UCSD-AML1 (cell line): Measurements from ENCODE around the gene AFF4.
"Not testable (repeated sequence)": the region's sequence is repeated elsewhere in the genome, so short reads cannot be mapped to it uniquely, and the experiment has no call there.

Experiments used
- DNase-seq: peaks from one replicate; lab custom pipeline; 2025; ENCODE audit not compliant: unreplicated experiment; lab: John Stamatoyannopoulos, UW

AFF4 gene

GRCh38 chr5:132961123-132961815 is 2.2 kb downstream of the AFF4 start:
- DNase-seq, result not testable (repeated sequence)

GRCh38 chr5:132956166-132956799 is 7.2 kb downstream of the AFF4 start:
- not testable (repeated sequence) for DNase-seq

GRCh38 chr5:132953710-132954109 is 9.7 kb downstream of the AFF4 start:
- DNase-seq, result no peak

- no peak for DNase-seq
These were observed 10.6 kb downstream of the AFF4 start for GRCh38 chr5:132952829-132953228.

- no peak for DNase-seq
These were observed 11.5 kb downstream of the AFF4 start for GRCh38 chr5:132951897-132952296.

GRCh38 chr5:132949136-132949535 is 14.3 kb downstream of the AFF4 start:
- DNase-seq, result no peak

- DNase-seq, result no peak
These were observed 15.8 kb downstream of the AFF4 start for GRCh38 chr5:132947671-132948070.

GRCh38 chr5:132945315-132945714 is 18.1 kb downstream of the AFF4 start:
- DNase-seq, result not testable (repeated sequence)

GRCh38 chr5:132943362-132944022 is 19.9 kb downstream of the AFF4 start:
- no peak for DNase-seq

- no peak for DNase-seq
These were observed 22.1 kb downstream of the AFF4 start for GRCh38 chr5:132941331-132941730.

GRCh38 chr5:132928062-132928407 is 35.4 kb downstream of the AFF4 start:
- DNase-seq, result no peak

GRCh38 chr5:132927355-132928061 is 35.9 kb downstream of the AFF4 start:
- DNase-seq, result no peak

GRCh38 chr5:132926437-132926836 is 37.0 kb downstream of the AFF4 start:
- DNase-seq, result no peak

GRCh38 chr5:132916086-132916485 is 47.3 kb downstream of the AFF4 start:
- no peak for DNase-seq

GRCh38 chr5:132915681-132916080 is 47.8 kb downstream of the AFF4 start:
- no peak for DNase-seq

- DNase-seq, result no peak
These were observed 53.7 kb downstream of the AFF4 start for GRCh38 chr5:132909702-132910101.

GRCh38 chr5:132907161-132907560 is 56.3 kb downstream of the AFF4 start:
- no peak for DNase-seq

GRCh38 chr5:132905938-132906337 is 57.5 kb downstream of the AFF4 start:
- no peak for DNase-seq

- DNase-seq, result no peak
These were observed 61.7 kb downstream of the AFF4 start for GRCh38 chr5:132901730-132902129.

- DNase-seq, result no peak
These were observed 62.4 kb downstream of the AFF4 start for GRCh38 chr5:132901036-132901435.

- DNase-seq, result no peak
These were observed 65.3 kb downstream of the AFF4 start for GRCh38 chr5:132898094-132898493.

- no peak for DNase-seq
These were observed 66.7 kb downstream of the AFF4 start for GRCh38 chr5:132896685-132897084.
